Mesendoderm (in vitro differentiated cells): ENCODE measurements around the gene PREX1.

Source experiments
- DNase-seq: peaks from one replicate; pipeline ENCODE4 v3.0.0; 2013
- H2AK5ac ChIP-seq: 2 replicates; pipeline ENCODE4 v1.6.1; 2013; ENCODE audit warnings: low read length, inconsistent platforms
- H2BK120ac ChIP-seq: 2 replicates; pipeline ENCODE4 v1.6.1; 2013; ENCODE audit warnings: low read depth, mild to moderate bottlenecking, low read length, moderate library complexity, mixed read lengths
- H2BK15ac ChIP-seq: replicated peaks from 2 replicates; pipeline ENCODE4 v1.6.1; 2013; ENCODE audit warnings: low read depth, mild to moderate bottlenecking, moderate library complexity
- H2BK5ac ChIP-seq: 2 replicates; pipeline ENCODE4 v1.6.1; 2013; ENCODE audit warnings: low read length, inconsistent platforms
- H3K18ac ChIP-seq: 2 replicates; pipeline ENCODE4 v1.6.1; 2013; ENCODE audit warnings: mild to moderate bottlenecking, low read length, mixed read lengths
- H3K23ac ChIP-seq: one replicate; pipeline ENCODE4 v1.6.1; 2013; ENCODE audit warnings: low read length
- H3K27ac ChIP-seq: 2 replicates; pipeline ENCODE4 v1.5.1; 2013; ENCODE audit warnings: low read depth, mild to moderate bottlenecking, inconsistent platforms, low read length, moderate library complexity
- H3K27me3 ChIP-seq: 2 replicates; pipeline ENCODE4 v1.6.1; 2013; ENCODE audit warnings: low read length, control low read depth, mild to moderate bottlenecking, inconsistent platforms; ENCODE audit not compliant: insufficient read depth, poor library complexity
- H3K36me3 ChIP-seq: 2 replicates; pipeline ENCODE4 v1.6.1; 2013; ENCODE audit warnings: low read length, inconsistent platforms; ENCODE audit not compliant: control insufficient read depth, insufficient read depth
- H3K4ac ChIP-seq: one replicate; pipeline ENCODE4 v1.6.1; 2013; ENCODE audit warnings: low read depth, mild to moderate bottlenecking, low read length, moderate library complexity
- H3K4me1 ChIP-seq: 2 replicates; pipeline ENCODE4 v1.6.1; 2013; ENCODE audit warnings: low read depth, low read length, inconsistent platforms; ENCODE audit not compliant: control insufficient read depth
- H3K4me2 ChIP-seq: 2 replicates; pipeline ENCODE4 v1.6.1; 2013; ENCODE audit warnings: low read length
- H3K4me3 ChIP-seq: 2 replicates; pipeline ENCODE4 v1.5.1; 2013; ENCODE audit warnings: mild to moderate bottlenecking, low read length
- H3K56ac ChIP-seq: one replicate; pipeline ENCODE4 v1.6.1; 2013; ENCODE audit warnings: low read length
- H3K79me1 ChIP-seq: 2 replicates; pipeline ENCODE4 v1.6.1; 2013; ENCODE audit warnings: low read length, inconsistent platforms
- H3K79me2 ChIP-seq: 2 replicates; pipeline ENCODE4 v1.6.1; 2013; ENCODE audit warnings: mild to moderate bottlenecking, low read length; ENCODE audit not compliant: control insufficient read depth, insufficient read depth
- H3K9ac ChIP-seq: 2 replicates; pipeline ENCODE4 v1.6.1; 2013; ENCODE audit warnings: low read length, inconsistent platforms
- H4K5ac ChIP-seq: one replicate; pipeline ENCODE4 v1.6.1; 2013; ENCODE audit warnings: low read length
- H4K8ac ChIP-seq: one replicate; pipeline ENCODE4 v1.6.1; 2013; ENCODE audit warnings: low read depth, mild to moderate bottlenecking, control low read depth, low read length, moderate library complexity
- WGBS: extraction: QIAGEN DNeasy Blood & Tissue Kit; methylation state at CpG from one replicate; pipeline ENCODE4 v1.1.7; 2013; ENCODE audit warnings: low lambda C conversion rate, missing lambda C conversion rate; ENCODE audit not compliant: insufficient coverage; ENCODE audit errors: extremely low coverage; 5-methylcytosine and 5-hydroxymethylcytosine counted together

PREX1 gene

DNA sequence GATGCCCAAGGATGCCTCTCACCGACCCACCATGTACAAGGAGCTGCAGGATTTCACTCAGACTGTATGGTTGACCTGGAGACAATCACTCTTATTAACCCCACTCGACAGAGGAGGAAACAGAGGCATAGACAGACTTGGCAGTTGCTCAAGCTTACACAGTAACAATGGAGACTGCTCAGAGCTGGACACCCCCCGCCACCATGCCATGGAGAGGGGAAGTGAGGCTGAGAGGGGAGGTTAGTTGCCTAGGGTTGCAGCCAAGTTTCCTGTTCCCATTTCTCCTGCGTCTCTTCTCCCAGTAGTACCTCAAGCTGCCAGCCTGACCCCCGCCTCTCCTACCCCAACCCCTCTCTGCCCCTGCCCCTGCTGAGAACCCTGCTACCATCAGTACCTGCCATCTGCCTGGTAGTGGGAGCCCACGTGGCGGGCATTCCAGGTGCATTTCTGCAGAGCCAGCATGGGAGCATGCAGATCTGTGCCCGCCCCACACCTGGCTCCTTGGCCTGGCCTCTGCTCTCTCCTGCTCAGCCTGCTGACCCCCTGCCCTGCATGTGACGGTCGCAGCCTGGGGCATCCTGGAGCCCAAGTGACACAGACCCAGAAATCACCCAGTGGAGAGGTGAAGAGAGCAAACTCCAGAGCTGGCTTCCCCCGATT lies 157.7 kb downstream of the PREX1 start:
- Histone ChIP-seq H3K79me1 (no peaks in the 10 kb centered on the region), H3K23ac (no peak overlapping the region), H2AK5ac (no peak overlapping the region), H3K4ac (no peak overlapping the region), H3K4me3 (no peak overlapping the region), H2BK15ac (no peak overlapping the region), H3K9ac (no peak overlapping the region), H4K8ac (no peak overlapping the region), H3K79me2 (no peaks in the 10 kb centered on the region), H3K56ac (no peak overlapping the region), H3K18ac (no peak overlapping the region), H4K5ac (no peak overlapping the region), H3K4me2 (no peak overlapping the region), H2BK5ac (no peak overlapping the region), H2BK120ac (no peak overlapping the region), H3K27ac (no peak overlapping the region), H3K36me3 (peaks cover 9% of the 10 kb centered on the region), H3K4me1 (no peaks in the 10 kb centered on the region), H3K27me3 (no peaks in the 10 kb centered on the region)
- WGBS: no CpG with 5 or more reads among the region's 11 CpGs
- no peak for DNase-seq

DNA sequence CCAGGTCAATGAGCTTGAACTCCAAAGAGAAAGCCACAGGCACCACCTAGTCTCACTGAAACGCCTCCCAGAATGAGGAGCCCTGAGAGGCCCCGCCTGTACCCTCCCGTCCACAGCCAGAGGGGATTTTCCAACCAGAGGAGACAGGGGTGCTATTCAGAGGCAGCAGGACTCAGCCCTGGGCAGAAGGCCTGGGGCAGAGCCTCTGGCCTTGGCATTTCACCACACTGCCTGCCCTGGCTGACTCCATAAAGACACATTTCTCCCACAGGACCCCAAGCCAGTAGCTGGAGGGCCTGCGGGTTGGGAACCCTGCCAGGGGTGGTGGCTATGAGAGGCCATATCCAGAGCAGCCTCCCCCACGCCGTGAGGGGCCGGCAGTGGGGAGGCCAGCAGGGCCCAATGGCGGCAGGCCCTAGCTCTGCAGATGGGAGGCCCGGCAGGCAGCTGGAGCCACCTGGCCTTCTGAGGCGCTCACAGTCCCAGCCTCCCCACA lies 159.3 kb downstream of the PREX1 start:
- no peaks in the 10 kb centered on the region for H3K27me3 ChIP-seq
- H3K79me1 ChIP-seq: no peaks in the 10 kb centered on the region
- DNase-seq: no peak
- H3K4me3 ChIP-seq: no peak overlapping the region
- no peak overlapping the region for H4K5ac ChIP-seq
- H3K4me2 ChIP-seq: no peak overlapping the region
- H2BK5ac ChIP-seq: no peak overlapping the region
- H2BK15ac ChIP-seq: no peak overlapping the region
- peaks cover 7% of the 10 kb centered on the region for H3K36me3 ChIP-seq
- no peak overlapping the region for H3K27ac ChIP-seq
- no peaks in the 10 kb centered on the region for H3K79me2 ChIP-seq
- no peak overlapping the region for H2AK5ac ChIP-seq
- H3K4ac ChIP-seq: no peak overlapping the region
- no peak overlapping the region for H3K56ac ChIP-seq
- no peak overlapping the region for H4K8ac ChIP-seq
- no peak overlapping the region for H3K9ac ChIP-seq
- H3K23ac ChIP-seq: no peak overlapping the region
- no peak overlapping the region for H3K18ac ChIP-seq
- H2BK120ac ChIP-seq: no peak overlapping the region
- H3K4me1 ChIP-seq: no peaks in the 10 kb centered on the region
- WGBS: no CpG with 5 or more reads among the region's 10 CpGs

DNA sequence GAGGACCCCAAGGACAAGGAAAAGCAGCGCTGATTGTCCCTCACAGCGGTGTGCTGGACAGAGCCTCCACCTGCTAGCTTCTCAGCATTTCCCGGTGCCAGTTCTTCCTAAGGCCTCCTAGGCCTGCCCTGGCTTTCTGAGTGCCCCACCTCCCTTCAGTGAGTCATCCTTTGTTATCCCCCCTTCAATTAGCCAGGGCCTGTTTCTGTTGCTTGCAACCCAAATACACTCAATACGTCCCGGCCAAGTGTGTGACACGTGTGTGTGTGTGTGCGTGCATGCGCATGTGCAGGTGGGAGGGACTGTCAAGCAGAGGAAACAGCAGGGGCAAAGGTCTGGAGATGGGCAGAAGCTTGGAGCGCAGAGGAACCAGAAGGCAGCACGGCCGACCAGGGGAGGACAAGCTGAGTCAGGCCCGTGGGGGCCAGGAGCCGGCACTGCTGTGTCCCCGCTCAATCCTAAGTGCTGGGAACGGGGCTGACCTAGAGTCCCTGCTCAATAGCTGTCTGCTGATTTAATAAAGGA lies 159.8 kb downstream of the PREX1 start:
- no peak overlapping the region for H3K4me3 ChIP-seq
- WGBS: no CpG with 5 or more reads among the region's 15 CpGs
- no peak overlapping the region for H4K8ac ChIP-seq
- no peak overlapping the region for H2BK120ac ChIP-seq
- no peak overlapping the region for H3K4ac ChIP-seq
- H3K27ac ChIP-seq: no peak overlapping the region
- no peak overlapping the region for H3K9ac ChIP-seq
- no peaks in the 10 kb centered on the region for H3K79me2 ChIP-seq
- no peak overlapping the region for H3K23ac ChIP-seq
- H3K4me1 ChIP-seq: no peaks in the 10 kb centered on the region
- H4K5ac ChIP-seq: no peak overlapping the region
- no peak overlapping the region for H3K56ac ChIP-seq
- no peak overlapping the region for H3K4me2 ChIP-seq
- H2BK5ac ChIP-seq: no peak overlapping the region
- H3K79me1 ChIP-seq: no peaks in the 10 kb centered on the region
- no peak overlapping the region for H2AK5ac ChIP-seq
- DNase-seq: no peak
- H3K27me3 ChIP-seq: no peaks in the 10 kb centered on the region
- H2BK15ac ChIP-seq: no peak overlapping the region
- H3K36me3 ChIP-seq: peaks cover 7% of the 10 kb centered on the region
- H3K18ac ChIP-seq: no peak overlapping the region

DNA sequence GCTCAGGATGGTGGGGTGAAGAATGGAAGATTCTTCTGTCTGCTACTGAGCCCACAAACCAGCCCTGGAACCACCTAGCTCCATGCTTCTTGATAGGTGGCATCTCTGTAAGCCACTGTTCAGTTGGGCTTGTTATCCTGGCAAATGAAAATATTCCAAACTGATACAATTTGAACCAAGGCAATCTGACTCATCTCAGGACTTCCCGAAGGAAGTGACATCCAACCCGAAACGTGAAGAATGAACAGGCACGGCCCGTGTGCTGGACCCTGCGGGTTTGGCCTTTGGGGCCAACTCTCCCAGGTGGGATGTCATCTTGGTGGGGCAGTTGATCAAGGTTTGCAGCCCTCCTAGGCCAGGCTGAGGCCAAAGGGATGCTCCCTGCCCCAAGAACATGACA lies 160.3 kb downstream of the PREX1 start:
- Histone ChIP-seq H3K79me2 (no peaks in the 10 kb centered on the region), H3K36me3 (peaks cover 7% of the 10 kb centered on the region)

DNA sequence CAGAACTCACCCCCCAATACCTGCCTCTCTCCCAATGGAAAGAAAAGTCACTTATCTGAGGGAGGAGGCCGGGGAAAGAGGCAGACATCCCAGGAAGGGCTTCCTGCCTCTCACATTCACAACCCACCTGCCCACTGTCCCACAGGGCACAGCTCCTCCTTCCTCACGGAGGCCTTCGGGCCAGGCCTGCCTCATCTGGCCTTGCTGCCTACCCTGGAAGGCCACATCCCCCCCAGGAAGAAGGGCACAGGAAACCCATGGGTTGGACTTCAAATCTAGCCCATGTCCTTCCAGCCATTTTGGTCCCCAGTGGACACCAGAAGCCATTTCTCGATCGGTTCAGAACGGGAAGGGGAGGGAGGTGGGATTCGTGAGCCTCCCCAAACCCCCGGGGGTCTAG lies 162.0 kb downstream of the PREX1 start:
- H3K23ac ChIP-seq: no peak overlapping the region
- H3K56ac ChIP-seq: no peak overlapping the region
- H2BK5ac ChIP-seq: no peak overlapping the region
- no CpG with 5 or more reads among the region's 8 CpGs for WGBS
- no peak overlapping the region for H3K18ac ChIP-seq
- H3K36me3 ChIP-seq: peaks cover 7% of the 10 kb centered on the region
- no peak overlapping the region for H4K5ac ChIP-seq
- no peaks in the 10 kb centered on the region for H3K4me1 ChIP-seq
- no peak overlapping the region for H2BK120ac ChIP-seq
- H2AK5ac ChIP-seq: no peak overlapping the region
- no peak overlapping the region for H3K9ac ChIP-seq
- H2BK15ac ChIP-seq: no peak overlapping the region
- H3K4ac ChIP-seq: no peak overlapping the region
- no peaks in the 10 kb centered on the region for H3K27me3 ChIP-seq
- no peak overlapping the region for H3K4me3 ChIP-seq
- no peaks in the 10 kb centered on the region for H3K79me2 ChIP-seq
- DNase-seq: no peak
- no peak overlapping the region for H3K4me2 ChIP-seq
- H4K8ac ChIP-seq: no peak overlapping the region
- no peak overlapping the region for H3K27ac ChIP-seq
- H3K79me1 ChIP-seq: no peaks in the 10 kb centered on the region

More for the DNA sequence above, 160.3 kb downstream of the PREX1 start:
- H2BK15ac ChIP-seq: no peak overlapping the region
- no peak overlapping the region for H2BK5ac ChIP-seq
- WGBS: no CpG with 5 or more reads among the region's 6 CpGs
- H4K5ac ChIP-seq: no peak overlapping the region
- no peak overlapping the region for H3K4ac ChIP-seq
- no peaks in the 10 kb centered on the region for H3K79me1 ChIP-seq
- no peaks in the 10 kb centered on the region for H3K4me1 ChIP-seq
- no peak overlapping the region for H3K27ac ChIP-seq
- no peak overlapping the region for H4K8ac ChIP-seq
- no peak overlapping the region for H3K18ac ChIP-seq
- no peak overlapping the region for H3K9ac ChIP-seq
- H3K27me3 ChIP-seq: no peaks in the 10 kb centered on the region
- no peak for DNase-seq
- no peak overlapping the region for H3K4me3 ChIP-seq
- no peak overlapping the region for H3K4me2 ChIP-seq
- H3K56ac ChIP-seq: no peak overlapping the region
- H3K23ac ChIP-seq: no peak overlapping the region
- no peak overlapping the region for H2BK120ac ChIP-seq
- no peak overlapping the region for H2AK5ac ChIP-seq

DNA sequence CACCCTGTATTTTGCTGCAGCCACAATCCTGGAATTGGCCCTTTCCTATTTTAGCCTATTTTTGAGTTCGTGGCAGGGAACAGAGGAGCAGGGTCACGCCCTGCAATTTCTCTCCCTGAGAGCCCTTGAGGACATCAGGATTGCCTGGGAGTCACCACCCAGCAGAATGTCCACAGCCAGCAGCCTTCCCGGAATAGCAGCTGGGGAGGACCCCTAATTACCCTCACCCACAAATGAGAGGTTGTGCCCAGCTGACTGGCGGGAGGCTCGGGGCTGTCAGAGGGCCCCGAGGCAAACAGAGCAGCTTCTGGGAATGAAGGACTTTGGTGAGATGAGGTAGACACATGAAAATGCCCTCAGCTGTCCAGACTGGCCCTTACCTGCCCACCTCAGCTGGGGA lies 165.1 kb downstream of the PREX1 start:
- Histone ChIP-seq H3K4me2 (no peak overlapping the region), H2AK5ac (no peak overlapping the region), H2BK120ac (no peak overlapping the region), H2BK15ac (no peak overlapping the region), H4K5ac (no peak overlapping the region), H3K4ac (no peak overlapping the region), H3K27ac (no peak overlapping the region), H3K56ac (no peak overlapping the region), H3K4me1 (no peaks in the 10 kb centered on the region), H4K8ac (no peak overlapping the region), H2BK5ac (no peak overlapping the region), H3K9ac (no peak overlapping the region), H3K27me3 (no peaks in the 10 kb centered on the region), H3K18ac (no peak overlapping the region), H3K36me3 (peaks cover 7% of the 10 kb centered on the region), H3K4me3 (no peak overlapping the region), H3K23ac (no peak overlapping the region), H3K79me1 (no peaks in the 10 kb centered on the region), H3K79me2 (no peaks in the 10 kb centered on the region)
- no CpG with 5 or more reads among the region's 6 CpGs for WGBS
- no peak for DNase-seq
